Lower lobe of right lung (tissue), 2 donors: ENCODE results near the gene SYT3. TPM values are rescaled to one million over a fixed set of nuclear protein-coding genes. Genes with fewer than 3 reads are reported as not detected.
"Not testable (repeated sequence)": the region's sequence is repeated elsewhere in the genome, so short reads cannot be mapped to it uniquely, and the experiment has no call there.

Experiments
- ATAC-seq, 2 donors: fragments of 200-7000 bp; cut with Tn5 transposase; one replicate each; pipeline ENCODE4 v1.9.1; 2020 to 2022; ENCODE audit warnings: mild to moderate bottlenecking in 2 of 2, moderate library complexity in 2 of 2
- DNase-seq: peaks from one replicate; pipeline ENCODE4 v3.0.0-alpha.2; 2020
- H3K27ac ChIP-seq: fragments of 200-600 bp; one replicate; pipeline ENCODE4 v1.8.0; 2022
- H3K27me3 ChIP-seq: fragments of 200-600 bp; one replicate; pipeline ENCODE4 v1.8.0; 2022; ENCODE audit warnings: low read depth
- H3K36me3 ChIP-seq: fragments of 200-600 bp; one replicate; pipeline ENCODE4 v1.8.0; 2022; ENCODE audit warnings: mild to moderate bottlenecking
- H3K4me1 ChIP-seq: fragments of 200-600 bp; one replicate; pipeline ENCODE4 v1.8.0; 2022
- H3K4me3 ChIP-seq: fragments of 200-600 bp; one replicate; pipeline ENCODE4 v1.8.0; 2022; ENCODE audit warnings: mild to moderate bottlenecking
- H3K9me3 ChIP-seq: fragments of 200-600 bp; one replicate; pipeline ENCODE4 v1.8.0; 2022
- CTCF ChIP-seq: fragments of 200-600 bp; IDR thresholded peaks from one replicate; pipeline ENCODE4 v1.8.0; 2022; ENCODE audit warnings: antibody characterized with exemption, mild to moderate bottlenecking
- intact Hi-C: fragments of 100-400 bp; cut with DNase I; formaldehyde crosslinking; loops from one replicate; pipeline ENCODE4 v1.11.0; 2022
- total RNA-seq: library from RNA; stranded (reverse); fragmentation: NEBNext Ultra II Directional; extraction: Animal tissue kit (Norgen Biotek cat#: 25700); gene quantifications from one replicate; pipeline ENCODE4 v1.2.1, GENCODE V29; 2021
- donor health status: DM: no; HTN: yes; CAD: no; lungs with severe emphysema.

The SYT3 gene
- total RNA-seq, 1 donor from 2014 or later = 1.2 TPM

GRCh38 chr19:50624949-50625600 is 14.6 kb downstream of the SYT3 start:
- H3K27ac ChIP-seq = no peak overlapping the region
- H3K4me1 ChIP-seq = no peaks in the 10 kb centered on the region
- no peak overlapping the region for H3K4me3 ChIP-seq
- no peaks in the 10 kb centered on the region for H3K27me3 ChIP-seq
- no peaks in the 10 kb centered on the region for H3K9me3 ChIP-seq
- no peaks in the 10 kb centered on the region for H3K36me3 ChIP-seq
- ATAC-seq (no peak), DNase-seq (no peak)
- intact Hi-C loops = no loop called here
- TF ChIP-seq CTCF = no peak

GRCh38 chr19:50620394-50620906 is 19.2 kb downstream of the SYT3 start:
- ATAC-seq = not testable (repeated sequence)

GRCh38 chr19:50619184-50619583 is 20.5 kb downstream of the SYT3 start:
- ATAC-seq, H3K36me3 ChIP-seq, DNase-seq, intact Hi-C loops, H3K4me3 ChIP-seq, H3K27me3 ChIP-seq, H3K27ac ChIP-seq, H3K9me3 ChIP-seq, H3K4me1 ChIP-seq: not testable (repeated sequence)

More at GRCh38 chr19:50620394-50620906, 19.2 kb downstream of the SYT3 start:
- H3K36me3 ChIP-seq, H3K27me3 ChIP-seq, H3K9me3 ChIP-seq, H3K4me1 ChIP-seq, H3K4me3 ChIP-seq, intact Hi-C loops, DNase-seq, H3K27ac ChIP-seq: not testable (repeated sequence)

- peak in 1 of 2 donors; percentile 33 for ATAC-seq
- H3K4me3 ChIP-seq, H3K27ac ChIP-seq, H3K9me3 ChIP-seq, DNase-seq, H3K36me3 ChIP-seq, H3K4me1 ChIP-seq, H3K27me3 ChIP-seq, intact Hi-C loops: not testable (repeated sequence)
Measured at GRCh38 chr19:50618379-50618778, 21.3 kb downstream of the SYT3 start.

GRCh38 chr19:50612504-50613404 is 26.9 kb downstream of the SYT3 start:
- H3K27ac ChIP-seq, H3K9me3 ChIP-seq, intact Hi-C loops, H3K27me3 ChIP-seq, H3K4me3 ChIP-seq, DNase-seq, H3K4me1 ChIP-seq, H3K36me3 ChIP-seq: not testable (repeated sequence)
- ATAC-seq = peak in 1 of 2 donors; percentile 50

- H3K4me3 ChIP-seq = no peak overlapping the region
- no peaks in the 10 kb centered on the region for H3K9me3 ChIP-seq
- peaks cover 15% of the 10 kb centered on the region for H3K27me3 ChIP-seq
- peak; percentile 50 for TF ChIP-seq CTCF
- intact Hi-C loops = no loop called here
- DNase-seq (peak; percentile 91), ATAC-seq (peak; percentile 84 to 87)
- H3K36me3 ChIP-seq = no peaks in the 10 kb centered on the region
- no peak overlapping the region for H3K27ac ChIP-seq
- no peaks in the 10 kb centered on the region for H3K4me1 ChIP-seq
Measured at GRCh38 chr19:50607874-50608785, 31.6 kb downstream of the SYT3 start.

- DNase-seq (no peak), ATAC-seq (no peak)
- no peak for TF ChIP-seq CTCF
- Histone ChIP-seq H3K4me3 (no peak overlapping the region), H3K36me3 (no peaks in the 10 kb centered on the region), H3K27ac (no peak overlapping the region), H3K9me3 (no peaks in the 10 kb centered on the region), H3K27me3 (peaks cover 20% of the 10 kb centered on the region), H3K4me1 (no peaks in the 10 kb centered on the region)
- intact Hi-C loops = no loop called here
Measured at GRCh38 chr19:50607388-50607787, 32.3 kb downstream of the SYT3 start.
